Measurements from ENCODE around the gene SMARCB1.

SMARCB1 gene

GRCh38 chr22:23836692-23837495, 50.1 kb downstream of the SMARCB1 start:
- Histone ChIP-seq H3K4me3 (ENCODE audit: low read length in 2 of 2) (no peak overlapping the region), H3K14ac (ENCODE audit: low read length) (no peak overlapping the region), H3K23ac (ENCODE audit: low read depth, low read length, poor library complexity) (peak overlapping the region; percentile 57), H2AFZ (ENCODE audit: low read length) (no peak overlapping the region), H3K36me3 (replicated peaks in 1 of 2; ENCODE audit: control insufficient read depth in 2 of 2, insufficient read depth in 2 of 2, low read length in 2 of 2) (peaks cover 31 to 46% of the 10 kb centered on the region in 2 donors), H2AK5ac (ENCODE audit: low read depth, low read length) (no peak overlapping the region), H4K8ac (ENCODE audit: low read depth, low read length) (no peak overlapping the region), H3K4me2 (ENCODE audit: insufficient read depth, low read length, poor library complexity, severe bottlenecking) (no peak overlapping the region), H3K9ac (ENCODE audit: low read depth, low read length, poor library complexity) (no peak overlapping the region), H2BK12ac (ENCODE audit: low read length) (no peak overlapping the region), H3K18ac (ENCODE audit: low read length) (no peak overlapping the region), H3K27ac (replicated peaks; ENCODE audit: low read length) (no peak overlapping the region), H2BK15ac (ENCODE audit: low read length) (no peak overlapping the region), H3K27me3 (ENCODE audit: control insufficient read depth in 3 of 3, insufficient read depth in 3 of 3, low read depth in 1 of 3, low read length in 3 of 3) (peaks cover 0 to 3% (median 0%) of the 10 kb centered on the region in 3 experiments), H3K79me1 (ENCODE audit: low read depth, low read length) (peaks cover 2% of the 10 kb centered on the region), H2BK5ac (ENCODE audit: low read length) (no peak overlapping the region), H2BK120ac (ENCODE audit: low read depth, low read length) (no peak overlapping the region), H3K9me3 (replicated peaks in 1 of 2; ENCODE audit: control insufficient read depth in 2 of 2, insufficient read depth in 1 of 2, low read depth in 1 of 2, low read length in 2 of 2) (peaks cover 0 to 2% of the 10 kb centered on the region in 2 donors), H3K4me1 (ENCODE audit: control insufficient read depth in 2 of 2, insufficient read depth in 1 of 2, low read depth in 1 of 2, low read length in 2 of 2) (peaks cover 5 to 10% of the 10 kb centered on the region in 2 donors), H3K4ac (ENCODE audit: low read length) (no peak overlapping the region), H4K91ac (ENCODE audit: low read depth, low read length, poor library complexity) (no peak overlapping the region)
- no CpG with 5 or more reads among the region's 12 CpGs for WGBS, 2 donors (ENCODE audit: extremely low coverage in 2 of 2, insufficient read length in 2 of 2, insufficient replicate concordance in 1 of 2)
- no peak for DNase-seq (ENCODE audit: low spot score)

DNA sequence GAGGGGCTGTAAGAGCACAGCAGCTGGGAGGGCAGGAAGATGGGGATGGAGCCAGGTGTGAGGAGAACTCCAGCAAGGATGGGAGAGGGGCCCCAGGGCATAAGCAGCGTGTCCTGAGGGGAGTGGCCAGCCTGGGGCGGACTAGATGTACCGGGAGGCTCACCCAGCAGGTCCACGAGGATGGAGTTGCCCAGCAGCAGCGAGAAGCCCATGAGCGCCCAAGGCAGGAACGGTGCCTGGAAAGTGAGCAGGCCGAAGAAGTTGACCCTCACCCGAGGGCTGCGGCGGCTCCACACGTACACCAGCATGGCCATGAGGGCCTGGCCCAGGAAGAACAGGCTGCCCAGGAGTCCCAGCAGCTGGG, 50.7 kb downstream of the SMARCB1 start:
- Histone ChIP-seq H3K4me2 (ENCODE audit: insufficient read depth, low read length, poor library complexity, severe bottlenecking) (no peak overlapping the region), H3K27ac (replicated peaks; ENCODE audit: low read length) (no peak overlapping the region), H3K4me3 (ENCODE audit: low read length in 2 of 2) (no peak overlapping the region), H3K9me3 (replicated peaks in 1 of 2; ENCODE audit: control insufficient read depth in 2 of 2, insufficient read depth in 1 of 2, low read depth in 1 of 2, low read length in 2 of 2) (peaks cover 0 to 2% of the 10 kb centered on the region in 2 donors), H2BK120ac (ENCODE audit: low read depth, low read length) (no peak overlapping the region), H3K4ac (ENCODE audit: low read length) (no peak overlapping the region), H3K4me1 (ENCODE audit: control insufficient read depth in 2 of 2, insufficient read depth in 1 of 2, low read depth in 1 of 2, low read length in 2 of 2) (peaks cover 9 to 16% of the 10 kb centered on the region in 2 donors), H2AFZ (ENCODE audit: low read length) (no peak overlapping the region), H2BK12ac (ENCODE audit: low read length) (no peak overlapping the region), H4K91ac (ENCODE audit: low read depth, low read length, poor library complexity) (no peak overlapping the region), H3K9ac (ENCODE audit: low read depth, low read length, poor library complexity) (no peak overlapping the region), H3K27me3 (ENCODE audit: control insufficient read depth in 3 of 3, insufficient read depth in 3 of 3, low read depth in 1 of 3, low read length in 3 of 3) (peaks cover 0 to 3% (median 0%) of the 10 kb centered on the region in 3 experiments), H2AK5ac (ENCODE audit: low read depth, low read length) (no peak overlapping the region), H3K23ac (ENCODE audit: low read depth, low read length, poor library complexity) (peak overlapping the region; percentile 57), H3K79me1 (ENCODE audit: low read depth, low read length) (no peaks in the 10 kb centered on the region), H3K36me3 (replicated peaks in 1 of 2; ENCODE audit: control insufficient read depth in 2 of 2, insufficient read depth in 2 of 2, low read length in 2 of 2) (peaks cover 26 to 40% of the 10 kb centered on the region in 2 donors), H2BK5ac (ENCODE audit: low read length) (no peak overlapping the region), H4K8ac (ENCODE audit: low read depth, low read length) (no peak overlapping the region), H2BK15ac (ENCODE audit: low read length) (no peak overlapping the region), H3K18ac (ENCODE audit: low read length) (no peak overlapping the region), H3K14ac (ENCODE audit: low read length) (no peak overlapping the region)
- no peak for DNase-seq (ENCODE audit: low spot score)
- WGBS, 2 donors (ENCODE audit: extremely low coverage in 2 of 2, insufficient read length in 2 of 2, insufficient replicate concordance in 1 of 2): no CpG with 5 or more reads among the region's 12 CpGs

GRCh38 chr22:23837911-23838680, 51.3 kb downstream of the SMARCB1 start:
- H2AFZ ChIP-seq (ENCODE audit: low read length): no peak overlapping the region
- peaks cover 0 to 2% of the 10 kb centered on the region in 2 donors for H3K9me3 ChIP-seq (replicated peaks in 1 of 2; ENCODE audit: control insufficient read depth in 2 of 2, insufficient read depth in 1 of 2, low read depth in 1 of 2, low read length in 2 of 2)
- DNase-seq (ENCODE audit: low spot score): no peak
- no peak overlapping the region for H3K23ac ChIP-seq (ENCODE audit: low read depth, low read length, poor library complexity)
- peak overlapping the region; percentile 35 for H3K18ac ChIP-seq (ENCODE audit: low read length)
- peaks cover 0 to 3% (median 0%) of the 10 kb centered on the region in 3 experiments for H3K27me3 ChIP-seq (ENCODE audit: control insufficient read depth in 3 of 3, insufficient read depth in 3 of 3, low read depth in 1 of 3, low read length in 3 of 3)
- no peak overlapping the region for H3K4ac ChIP-seq (ENCODE audit: low read length)
- no peak overlapping the region for H3K14ac ChIP-seq (ENCODE audit: low read length)
- H3K9ac ChIP-seq (ENCODE audit: low read depth, low read length, poor library complexity): peak overlapping the region; percentile 51
- peaks cover 12 to 18% of the 10 kb centered on the region in 2 donors for H3K4me1 ChIP-seq (ENCODE audit: control insufficient read depth in 2 of 2, insufficient read depth in 1 of 2, low read depth in 1 of 2, low read length in 2 of 2)
- H3K4me3 ChIP-seq (ENCODE audit: low read length in 2 of 2): peak overlapping the region; percentile 17 to 67
- H2BK5ac ChIP-seq (ENCODE audit: low read length): no peak overlapping the region
- H3K79me1 ChIP-seq (ENCODE audit: low read depth, low read length): no peaks in the 10 kb centered on the region
- H2BK12ac ChIP-seq (ENCODE audit: low read length): no peak overlapping the region
- peak overlapping the region; percentile 19 for H2AK5ac ChIP-seq (ENCODE audit: low read depth, low read length)
- H3K36me3 ChIP-seq (replicated peaks in 1 of 2; ENCODE audit: control insufficient read depth in 2 of 2, insufficient read depth in 2 of 2, low read length in 2 of 2): peaks cover 21 to 34% of the 10 kb centered on the region in 2 donors
- H2BK120ac ChIP-seq (ENCODE audit: low read depth, low read length): no peak overlapping the region
- no peak overlapping the region for H2BK15ac ChIP-seq (ENCODE audit: low read length)
- no peak overlapping the region for H4K8ac ChIP-seq (ENCODE audit: low read depth, low read length)
- H3K4me2 ChIP-seq (ENCODE audit: insufficient read depth, low read length, poor library complexity, severe bottlenecking): peak overlapping the region; percentile 71
- no peak overlapping the region for H4K91ac ChIP-seq (ENCODE audit: low read depth, low read length, poor library complexity)
- H3K27ac ChIP-seq (replicated peaks; ENCODE audit: low read length): no peak overlapping the region
- WGBS, 2 donors (ENCODE audit: extremely low coverage in 2 of 2, insufficient read length in 2 of 2, insufficient replicate concordance in 1 of 2): no CpG with 5 or more reads among the region's 41 CpGs
